SK-N-SH (cell line): ENCODE results near the gene ST6GALNAC3.

Source experiments
- CTCF ChIP-seq: fragments of 200-600 bp; sonication (generic); IDR thresholded peaks from 2 replicates; pipeline ENCODE4 v1.6.1; 2017; ENCODE audit warnings: antibody characterized with exemption, mild to moderate bottlenecking, moderate library complexity
- ELF1 ChIP-seq: IDR thresholded peaks from 2 replicates; pipeline ENCODE4 v1.4.0; 2012
- EP300 ChIP-seq, 2 experiments: IDR thresholded peaks; 2 replicates each; pipeline versions ENCODE4 v1.4.0 to v1.6.1; 2012; ENCODE audit warnings: borderline replicate concordance in 1 of 2, low read depth in 1 of 2, low read length in 1 of 2
- FOXJ3 ChIP-seq: sonication (generic); formaldehyde crosslinking; IDR thresholded peaks from 2 replicates; pipeline ENCODE4 v1.5.1; 2020; ENCODE audit warnings: mild to moderate bottlenecking, missing genetic modification reagents
- FOXM1 ChIP-seq: IDR thresholded peaks from 2 replicates; pipeline ENCODE4 v1.4.0; 2012; ENCODE audit warnings: low read depth, mild to moderate bottlenecking
- GABPA ChIP-seq: IDR thresholded peaks from 2 replicates; pipeline ENCODE4 v1.4.0; 2012; ENCODE audit warnings: low read depth, mild to moderate bottlenecking
- MAX ChIP-seq: IDR thresholded peaks from 2 replicates; pipeline ENCODE4 v1.4.0; 2012; ENCODE audit warnings: low read depth
- POLR2AphosphoS5 ChIP-seq: IDR thresholded peaks from 2 replicates; pipeline ENCODE4 v1.6.1; 2012; ENCODE audit warnings: low read depth, low read length
- RAD21 ChIP-seq: IDR thresholded peaks from 2 replicates; pipeline ENCODE4 v1.6.1; 2012; ENCODE audit warnings: mild to moderate bottlenecking, low read length
- REST ChIP-seq: IDR thresholded peaks from 2 replicates; pipeline ENCODE4 v1.6.1; 2012; ENCODE audit warnings: mild to moderate bottlenecking, low read depth, low read length, moderate library complexity
- SIN3A ChIP-seq: IDR thresholded peaks from 2 replicates; pipeline ENCODE4 v1.6.1; 2012; ENCODE audit warnings: low read depth, mild to moderate bottlenecking, low read length, moderate library complexity, borderline replicate concordance
- SMC3 ChIP-seq: IDR thresholded peaks from 2 replicates; pipeline ENCODE4 v1.6.1; 2012; ENCODE audit warnings: low read depth, low read length, improper control_type of control experiment
- TAF1 ChIP-seq: IDR thresholded peaks from 2 replicates; pipeline ENCODE4 v1.6.1; 2012; ENCODE audit warnings: low read depth, mild to moderate bottlenecking, low read length, moderate library complexity, borderline replicate concordance
- USF1 ChIP-seq: IDR thresholded peaks from 2 replicates; pipeline ENCODE4 v1.4.0; 2012; ENCODE audit warnings: low read depth, borderline replicate concordance

- TF ChIP-seq EP300 (IDR thresholded peaks at IDR 0.05; ENCODE audit: borderline replicate concordance in 1 of 2, low read depth in 1 of 2, low read length in 1 of 2), result no peak
- no peak for TF ChIP-seq REST
- no peak for TF ChIP-seq ELF1
- no peak for TF ChIP-seq CTCF
- TF ChIP-seq RAD21, result no peak
- TF ChIP-seq TAF1, result no peak
- no peak for TF ChIP-seq GABPA
- TF ChIP-seq FOXM1, result no peak
- TF ChIP-seq POLR2AphosphoS5, result no peak
- no peak for TF ChIP-seq SMC3
- TF ChIP-seq USF1, result no peak
- TF ChIP-seq FOXJ3 (CRISPR knock-in tag), result no peak
- TF ChIP-seq SIN3A, result no peak
- TF ChIP-seq MAX, result no peak
Measured at GRCh38 chr1:76366726-76367125, 292.2 kb downstream of the ST6GALNAC3 start.
